ENCODE data around the gene ADD2.

DNA sequence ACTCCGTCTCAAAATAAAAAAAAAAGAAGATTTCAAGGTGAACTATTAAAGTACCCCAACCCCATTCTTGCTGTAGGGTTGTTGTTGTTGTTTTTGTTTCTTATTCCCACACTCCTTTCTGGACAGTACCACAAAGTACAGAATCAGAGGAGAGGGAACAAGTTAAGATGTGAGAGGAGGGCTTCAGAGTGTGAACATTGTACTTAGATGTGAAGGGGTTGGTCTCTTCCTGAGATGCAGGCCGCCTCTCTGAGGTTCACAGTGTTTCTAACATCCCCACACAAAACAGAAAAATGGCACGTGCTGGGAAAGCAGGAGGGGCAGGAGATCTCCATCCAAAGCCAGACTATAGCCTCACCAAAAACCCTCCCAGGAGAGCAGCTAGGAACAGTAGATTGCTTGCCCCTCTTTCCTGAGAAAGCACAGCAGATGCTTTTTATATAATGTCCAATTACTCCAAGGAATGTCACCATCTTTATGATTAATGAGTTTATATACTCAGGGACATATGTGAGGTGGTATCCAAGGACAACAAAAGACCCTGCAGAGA lies 22.6 kb downstream of the ADD2 start:
- TF ChIP-seq POLR2A (IDR thresholded peaks at IDR 0.05) (no peak), EP300 (IDR thresholded peaks at IDR 0.05; ENCODE audit: low read depth) (no peak)
- TF ChIP-seq, protein P1, sequence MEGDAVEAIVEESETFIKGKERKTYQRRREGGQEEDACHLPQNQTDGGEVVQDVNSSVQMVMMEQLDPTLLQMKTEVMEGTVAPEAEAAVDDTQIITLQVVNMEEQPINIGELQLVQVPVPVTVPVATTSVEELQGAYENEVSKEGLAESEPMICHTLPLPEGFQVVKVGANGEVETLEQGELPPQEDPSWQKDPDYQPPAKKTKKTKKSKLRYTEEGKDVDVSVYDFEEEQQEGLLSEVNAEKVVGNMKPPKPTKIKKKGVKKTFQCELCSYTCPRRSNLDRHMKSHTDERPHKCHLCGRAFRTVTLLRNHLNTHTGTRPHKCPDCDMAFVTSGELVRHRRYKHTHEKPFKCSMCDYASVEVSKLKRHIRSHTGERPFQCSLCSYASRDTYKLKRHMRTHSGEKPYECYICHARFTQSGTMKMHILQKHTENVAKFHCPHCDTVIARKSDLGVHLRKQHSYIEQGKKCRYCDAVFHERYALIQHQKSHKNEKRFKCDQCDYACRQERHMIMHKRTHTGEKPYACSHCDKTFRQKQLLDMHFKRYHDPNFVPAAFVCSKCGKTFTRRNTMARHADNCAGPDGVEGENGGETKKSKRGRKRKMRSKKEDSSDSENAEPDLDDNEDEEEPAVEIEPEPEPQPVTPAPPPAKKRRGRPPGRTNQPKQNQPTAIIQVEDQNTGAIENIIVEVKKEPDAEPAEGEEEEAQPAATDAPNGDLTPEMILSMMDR (IDR thresholded peaks at IDR 0.05) = no peak

Data from transverse colon (tissue), 3 donors.